ENCODE measurements around the gene CACNB4. TPM values are rescaled to one million over a fixed set of nuclear protein-coding genes. Genes with fewer than 3 reads are reported as not detected.
A peak's percentile ranks its signal among the peaks of the same experiment; 100 is the strongest.

CACNB4 gene
- total and polyA plus RNA-seq, 9 of the 15 experiments (the other 6 are each of a cell fraction or from before 2014, with no cell fraction given): 0.01 to 0.20 (median 0.04) TPM; not detected in 1

DNA sequence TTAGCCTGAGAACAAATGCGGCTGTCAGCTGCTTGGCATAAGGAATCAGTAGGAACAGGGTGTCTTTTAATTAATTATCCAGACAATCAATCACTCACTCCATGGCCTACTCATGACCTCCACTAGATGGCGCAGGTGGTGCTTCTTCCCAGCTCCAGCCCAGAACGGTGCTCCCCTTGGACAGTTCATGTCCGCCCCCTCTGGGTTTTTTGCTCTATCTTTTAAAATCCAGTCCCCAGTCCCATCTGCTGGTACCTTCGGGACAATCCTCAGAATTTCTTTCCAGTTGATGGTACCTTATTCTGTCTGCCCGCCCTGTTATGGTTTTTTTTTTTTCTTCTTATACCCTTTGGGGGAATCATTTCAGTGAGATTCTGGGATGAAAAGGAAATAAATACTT lies 99.8 kb downstream of the CACNB4 start (continued):
- TF ChIP-seq, protein P1, sequence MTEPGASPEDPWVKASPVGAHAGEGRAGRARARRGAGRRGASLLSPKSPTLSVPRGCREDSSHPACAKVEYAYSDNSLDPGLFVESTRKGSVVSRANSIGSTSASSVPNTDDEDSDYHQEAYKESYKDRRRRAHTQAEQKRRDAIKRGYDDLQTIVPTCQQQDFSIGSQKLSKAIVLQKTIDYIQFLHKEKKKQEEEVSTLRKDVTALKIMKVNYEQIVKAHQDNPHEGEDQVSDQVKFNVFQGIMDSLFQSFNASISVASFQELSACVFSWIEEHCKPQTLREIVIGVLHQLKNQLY (CRISPR knock-in tag; conservative IDR thresholded peaks at IDR 0.05): no peak
- TF ChIP-seq MCM7 (IDR thresholded peaks at IDR 0.05) (no peak), ELF2 (CRISPR knock-in tag; IDR thresholded peaks at IDR 0.05) (no peak), ETV1 (tag; conservative IDR thresholded peaks at IDR 0.05; ENCODE audit: low read depth) (no peak)

DNA sequence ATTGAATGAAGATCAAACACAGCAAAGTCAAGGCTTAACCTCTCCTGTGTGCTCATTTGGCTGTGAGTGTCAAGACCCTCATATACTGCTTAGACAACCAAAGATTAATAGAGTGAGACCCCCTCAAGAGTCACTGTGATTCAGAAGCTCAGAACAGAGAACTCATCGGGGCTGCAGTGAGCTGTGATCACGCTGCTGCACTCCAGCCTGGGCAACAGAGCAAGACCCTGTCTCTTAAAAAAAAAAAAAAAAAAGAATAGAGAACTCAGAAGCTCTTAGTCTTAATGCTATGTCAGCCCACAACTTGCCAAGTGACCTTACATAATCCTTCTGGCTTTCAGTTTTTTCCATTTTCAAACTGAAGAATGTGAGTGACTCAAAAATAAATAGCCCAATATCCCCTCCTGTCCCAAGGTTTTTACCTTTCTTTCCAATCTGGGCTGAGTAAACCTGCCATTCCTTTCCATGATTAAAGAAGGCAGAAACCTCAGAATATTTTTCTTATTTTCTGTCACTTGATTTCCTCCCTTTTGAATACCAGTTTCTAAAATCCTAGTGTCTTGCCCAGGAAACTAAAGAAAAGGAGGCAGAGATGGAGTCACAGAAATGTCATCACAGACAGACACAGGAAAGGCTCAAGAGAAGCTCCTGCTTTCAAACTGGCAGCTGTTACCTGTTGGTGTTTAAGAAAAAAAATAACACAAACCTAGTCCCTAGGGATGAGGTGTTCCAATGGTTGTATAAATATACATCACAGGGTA lies 102.4 kb downstream of the CACNB4 start:
- intact Hi-C loops (cut with micrococcal nuclease): no loop called here

More for the DNA sequence above, 102.4 kb downstream of the CACNB4 start:
- FAIRE-seq (no peak), DNase-seq (ENCODE audit: extremely low read depth in 1 of 4, low spot score in 3 of 4) (no peak), ATAC-seq (no peak)
- Histone ChIP-seq H3K4me2 (ENCODE audit: insufficient read depth, low read length) (no peak overlapping the region), H3K4me1 (replicated peaks in 1 of 2; ENCODE audit: control insufficient read depth in 2 of 2, insufficient read depth in 2 of 2, low read length in 2 of 2) (no peaks in the 10 kb centered on the region), H3K9me3 (replicated peaks; ENCODE audit: control insufficient read depth, insufficient read depth, low read depth, low read length) (no peaks in the 10 kb centered on the region), H2AFZ (ENCODE audit: low read depth, low read length) (no peak overlapping the region), H3K27ac (ENCODE audit: extremely low read depth, low read depth, low read length) (no peak overlapping the region), H3K79me2 (ENCODE audit: control insufficient read depth, insufficient read depth, low read length) (no peaks in the 10 kb centered on the region), H3K9ac (ENCODE audit: insufficient read depth in 1 of 2, low read depth in 2 of 2, low read length in 2 of 2) (no peak overlapping the region), H3K36me3 (ENCODE audit: control insufficient read depth, insufficient read depth, low read length) (no peaks in the 10 kb centered on the region), H4K20me1 (replicated peaks; ENCODE audit: control insufficient read depth, insufficient read depth, low read length) (no peaks in the 10 kb centered on the region), H3K9me1 (ENCODE audit: control insufficient read depth, insufficient read depth, low read length) (no peaks in the 10 kb centered on the region), H3K4me3 (no peak overlapping the region), H3K27me3 (ENCODE audit: control insufficient read depth in 2 of 2, insufficient read depth in 2 of 2, low read length in 2 of 2) (peaks cover 14 to 16% of the 10 kb centered on the region in 2 experiments; a peak in 3 of 5 replicates)
- POLR2A ChIA-PET: interaction anchor here (1.1 kb wide), 1 partner anchor 10 kb away, joined by 3 read pairs; no protein-coding TSS in a partner anchor
- 0 out of 2 replicates have a peak, but pooled peaks have one; percentile 18 for TF ChIP-seq ZNF121 (CRISPR knock-in tag; conservative IDR thresholded peaks at IDR 0.05)
- TF ChIP-seq U2AF2 (optimal IDR thresholded peaks at IDR 0.05; ENCODE audit: low read depth, low read length): no peak
- in situ Hi-C loops (cut with MboI): no loop called here
- BruUV-seq (replicated peaks): no TSS peak
- WGBS (ENCODE audit: insufficient coverage, low coverage, missing lambda C conversion rate): 0% methylated on average over 2 of the region's 2 CpGs
- CTCF ChIA-PET (ENCODE audit: low intra/inter-chr PET ratio): no interaction called here

Data from K562 (cell line).